ENCODE data around the gene CHMP4B.

The CHMP4B gene

GRCh38 chr20:33890557-33890956 lies 79.4 kb downstream of the CHMP4B start:
- Histone ChIP-seq H3K4me3 (ENCODE audit: low read length) (no peak overlapping the region), H3K9me3 (ENCODE audit: control insufficient read depth, insufficient read depth, low read length) (no peaks in the 10 kb centered on the region), H3K36me3 (ENCODE audit: control insufficient read depth, insufficient read depth, low read length) (no peaks in the 10 kb centered on the region), H3K27ac (ENCODE audit: low read length) (no peak overlapping the region), H3K4me1 (ENCODE audit: control insufficient read depth, insufficient read depth, low read length) (no peaks in the 10 kb centered on the region), H3K27me3 (ENCODE audit: control insufficient read depth, insufficient read depth, low read length) (no peaks in the 10 kb centered on the region)
- DNase-seq (ENCODE audit: low read depth, low spot score): no peak
- no CpG with 5 or more reads among the region's 1 CpG for WGBS (ENCODE audit: insufficient coverage, insufficient read length)

- no CpG with 5 or more reads among the region's 4 CpGs for WGBS (ENCODE audit: insufficient coverage, insufficient read length)
- no peaks in the 10 kb centered on the region for H3K9me3 ChIP-seq (ENCODE audit: control insufficient read depth, insufficient read depth, low read length)
- no peaks in the 10 kb centered on the region for H3K27me3 ChIP-seq (ENCODE audit: control insufficient read depth, insufficient read depth, low read length)
- H3K36me3 ChIP-seq (ENCODE audit: control insufficient read depth, insufficient read depth, low read length): no peaks in the 10 kb centered on the region
- H3K4me1 ChIP-seq (ENCODE audit: control insufficient read depth, insufficient read depth, low read length): no peaks in the 10 kb centered on the region
- DNase-seq (ENCODE audit: low read depth, low spot score): no peak
- no peak overlapping the region for H3K27ac ChIP-seq (ENCODE audit: low read length)
- H3K4me3 ChIP-seq (ENCODE audit: low read length): no peak overlapping the region
Observed at GRCh38 chr20:33893314-33893713, 82.2 kb downstream of the CHMP4B start.

- no CpG with 5 or more reads among the region's 3 CpGs for WGBS (ENCODE audit: insufficient coverage, insufficient read length)
Observed at GRCh38 chr20:33894798-33895197, 83.7 kb downstream of the CHMP4B start.

GRCh38 chr20:33896509-33896908 lies 85.4 kb downstream of the CHMP4B start:
- H3K4me1 ChIP-seq (ENCODE audit: control insufficient read depth, insufficient read depth, low read length): no peaks in the 10 kb centered on the region
- no CpG with 5 or more reads among the region's 4 CpGs for WGBS (ENCODE audit: insufficient coverage, insufficient read length)
- H3K9me3 ChIP-seq (ENCODE audit: control insufficient read depth, insufficient read depth, low read length): no peaks in the 10 kb centered on the region
- H3K27ac ChIP-seq (ENCODE audit: low read length): no peak overlapping the region
- H3K27me3 ChIP-seq (ENCODE audit: control insufficient read depth, insufficient read depth, low read length): no peaks in the 10 kb centered on the region
- DNase-seq (ENCODE audit: low read depth, low spot score): no peak
- no peak overlapping the region for H3K4me3 ChIP-seq (ENCODE audit: low read length)
- no peaks in the 10 kb centered on the region for H3K36me3 ChIP-seq (ENCODE audit: control insufficient read depth, insufficient read depth, low read length)

More at GRCh38 chr20:33894798-33895197, 83.7 kb downstream of the CHMP4B start:
- Histone ChIP-seq H3K4me1 (ENCODE audit: control insufficient read depth, insufficient read depth, low read length) (no peaks in the 10 kb centered on the region), H3K4me3 (ENCODE audit: low read length) (no peak overlapping the region), H3K9me3 (ENCODE audit: control insufficient read depth, insufficient read depth, low read length) (no peaks in the 10 kb centered on the region), H3K27ac (ENCODE audit: low read length) (no peak overlapping the region), H3K36me3 (ENCODE audit: control insufficient read depth, insufficient read depth, low read length) (no peaks in the 10 kb centered on the region), H3K27me3 (ENCODE audit: control insufficient read depth, insufficient read depth, low read length) (no peaks in the 10 kb centered on the region)
- DNase-seq (ENCODE audit: low read depth, low spot score): no peak

GRCh38 chr20:33897313-33897912 lies 86.3 kb downstream of the CHMP4B start:
- no peaks in the 10 kb centered on the region for H3K36me3 ChIP-seq (ENCODE audit: control insufficient read depth, insufficient read depth, low read length)
- no peaks in the 10 kb centered on the region; the same call in 1 of the 2 replicates for H3K4me1 ChIP-seq (ENCODE audit: control insufficient read depth, insufficient read depth, low read length)
- DNase-seq (ENCODE audit: low read depth, low spot score): no peak
- no peak overlapping the region for H3K27ac ChIP-seq (ENCODE audit: low read length)
- H3K9me3 ChIP-seq (ENCODE audit: control insufficient read depth, insufficient read depth, low read length): no peaks in the 10 kb centered on the region
- no peak overlapping the region for H3K4me3 ChIP-seq (ENCODE audit: low read length)
- WGBS (ENCODE audit: insufficient coverage, insufficient read length): no CpG with 5 or more reads among the region's 8 CpGs
- H3K27me3 ChIP-seq (ENCODE audit: control insufficient read depth, insufficient read depth, low read length): no peaks in the 10 kb centered on the region

GRCh38 chr20:33899106-33899505 lies 88.0 kb downstream of the CHMP4B start:
- no CpG with 5 or more reads among the region's 7 CpGs for WGBS (ENCODE audit: insufficient coverage, insufficient read length)
- no peaks in the 10 kb centered on the region for H3K36me3 ChIP-seq (ENCODE audit: control insufficient read depth, insufficient read depth, low read length)
- DNase-seq (ENCODE audit: low read depth, low spot score): no peak
- H3K4me1 ChIP-seq (ENCODE audit: control insufficient read depth, insufficient read depth, low read length): no peaks in the 10 kb centered on the region; the same call in 1 of the 2 replicates
- no peaks in the 10 kb centered on the region for H3K9me3 ChIP-seq (ENCODE audit: control insufficient read depth, insufficient read depth, low read length)
- no peak overlapping the region for H3K27ac ChIP-seq (ENCODE audit: low read length)
- H3K4me3 ChIP-seq (ENCODE audit: low read length): no peak overlapping the region
- no peaks in the 10 kb centered on the region for H3K27me3 ChIP-seq (ENCODE audit: control insufficient read depth, insufficient read depth, low read length)

GRCh38 chr20:33900521-33901131 lies 89.5 kb downstream of the CHMP4B start:
- no peak overlapping the region for H3K27ac ChIP-seq (ENCODE audit: low read length)
- no peak overlapping the region for H3K4me3 ChIP-seq (ENCODE audit: low read length)
- DNase-seq (ENCODE audit: low read depth, low spot score): no peak
- no peaks in the 10 kb centered on the region for H3K9me3 ChIP-seq (ENCODE audit: control insufficient read depth, insufficient read depth, low read length)
- WGBS (ENCODE audit: insufficient coverage, insufficient read length): no CpG with 5 or more reads among the region's 10 CpGs
- no peaks in the 10 kb centered on the region for H3K36me3 ChIP-seq (ENCODE audit: control insufficient read depth, insufficient read depth, low read length)
- no peaks in the 10 kb centered on the region for H3K27me3 ChIP-seq (ENCODE audit: control insufficient read depth, insufficient read depth, low read length)
- H3K4me1 ChIP-seq (ENCODE audit: control insufficient read depth, insufficient read depth, low read length): no peaks in the 10 kb centered on the region; the same call in 1 of the 2 replicates

- H3K27ac ChIP-seq (ENCODE audit: low read length): no peak overlapping the region
- no peaks in the 10 kb centered on the region for H3K9me3 ChIP-seq (ENCODE audit: control insufficient read depth, insufficient read depth, low read length)
- no CpG with 5 or more reads among the region's 4 CpGs for WGBS (ENCODE audit: insufficient coverage, insufficient read length)
- no peak overlapping the region for H3K4me3 ChIP-seq (ENCODE audit: low read length)
- no peaks in the 10 kb centered on the region for H3K27me3 ChIP-seq (ENCODE audit: control insufficient read depth, insufficient read depth, low read length)
- no peaks in the 10 kb centered on the region; the same call in 1 of the 2 replicates for H3K4me1 ChIP-seq (ENCODE audit: control insufficient read depth, insufficient read depth, low read length)
- H3K36me3 ChIP-seq (ENCODE audit: control insufficient read depth, insufficient read depth, low read length): no peaks in the 10 kb centered on the region
- no peak for DNase-seq (ENCODE audit: low read depth, low spot score)
Observed at GRCh38 chr20:33901132-33901523, 90.0 kb downstream of the CHMP4B start.

- Histone ChIP-seq H3K36me3 (ENCODE audit: control insufficient read depth, insufficient read depth, low read length) (no peaks in the 10 kb centered on the region), H3K27me3 (ENCODE audit: control insufficient read depth, insufficient read depth, low read length) (no peaks in the 10 kb centered on the region), H3K9me3 (ENCODE audit: control insufficient read depth, insufficient read depth, low read length) (no peaks in the 10 kb centered on the region), H3K27ac (ENCODE audit: low read length) (no peak overlapping the region), H3K4me1 (ENCODE audit: control insufficient read depth, insufficient read depth, low read length) (no peaks in the 10 kb centered on the region; the same call in 1 of the 2 replicates), H3K4me3 (ENCODE audit: low read length) (no peak overlapping the region)
- no CpG with 5 or more reads among the region's 3 CpGs for WGBS (ENCODE audit: insufficient coverage, insufficient read length)
- DNase-seq (ENCODE audit: low read depth, low spot score): no peak
Observed at GRCh38 chr20:33902011-33902410, 90.9 kb downstream of the CHMP4B start.

Measured in iPS DF 6.9 (cell line).